Caco-2 (cell line): ENCODE results near the gene KLF13. TPM values are rescaled to one million over a fixed set of nuclear protein-coding genes. Genes with fewer than 3 reads are reported as not detected.

Source experiments
- BruUV-seq: library from RNA; stranded (reverse); fragments of 400-500 nt; replicated peaks from 2 replicates; lab custom pipeline; 2021; lab: Mats Ljungman, UMichigan
- CTCF ChIA-PET: fragments of 300-600 bp; sonication (Branson Sonifier 250); formaldehyde crosslinking; loops from one replicate; lab custom pipeline; 2022; ENCODE audit warnings: antibody characterized with exemption; lab: Charles Lee
- POLR2A ChIA-PET: fragments of 300-600 bp; sonication (Branson Sonifier 250); formaldehyde crosslinking; loops from one replicate; lab custom pipeline; 2022; ENCODE audit warnings: antibody characterized with exemption; lab: Charles Lee
- DNase-seq, 2 experiments: peaks; one replicate each; pipeline versions ENCODE4 v3.0.0 to v3.0.0-alpha.2; 2020 to 2022
- H3K27me3 ChIP-seq: replicated peaks from 2 replicates; pipeline ENCODE4 v1.6.0; 2011; ENCODE audit warnings: low read length; ENCODE audit not compliant: control insufficient read depth, insufficient read depth
- H3K36me3 ChIP-seq: 2 replicates; pipeline ENCODE4 v1.5.1; 2011; ENCODE audit warnings: low read length; ENCODE audit not compliant: control insufficient read depth, insufficient read depth
- H3K4me1 ChIP-seq: fragments of 250-450 bp; sonication (Bioruptor Pico); 2 replicates; pipeline ENCODE4 v1.5.1; 2020; ENCODE audit warnings: mild to moderate bottlenecking
- H3K4me3 ChIP-seq: 2 replicates; pipeline ENCODE4 v1.5.1; 2011; ENCODE audit warnings: low read depth, mild to moderate bottlenecking, control low read depth, low read length
- H3K9me3 ChIP-seq: fragments of 250-450 bp; sonication (Bioruptor Pico); 2 replicates; pipeline ENCODE4 v1.5.1; 2020; ENCODE audit warnings: mild to moderate bottlenecking, moderate library complexity
- H3K27ac Mint-ChIP-seq: one replicate; pipeline ENCODE4 v1.8.0; 2022; ENCODE audit warnings: mixed read lengths; ENCODE audit not compliant: unreplicated experiment
- H3K27me3 Mint-ChIP-seq: one replicate; pipeline ENCODE4 v1.8.0; 2022; ENCODE audit warnings: mixed read lengths; ENCODE audit not compliant: insufficient read depth, unreplicated experiment
- H3K36me3 Mint-ChIP-seq: one replicate; pipeline ENCODE4 v1.8.0; 2022; ENCODE audit warnings: mild to moderate bottlenecking, mixed read lengths; ENCODE audit not compliant: insufficient read depth, unreplicated experiment
- H3K4me1 Mint-ChIP-seq: one replicate; pipeline ENCODE4 v1.8.0; 2022; ENCODE audit warnings: low read depth, mixed read lengths; ENCODE audit not compliant: unreplicated experiment
- H3K4me3 Mint-ChIP-seq: one replicate; pipeline ENCODE4 v1.8.0; 2022; ENCODE audit warnings: mild to moderate bottlenecking, moderate library complexity, mixed read lengths; ENCODE audit not compliant: unreplicated experiment
- H3K9me3 Mint-ChIP-seq: one replicate; pipeline ENCODE4 v1.8.0; 2022; ENCODE audit warnings: mixed read lengths; ENCODE audit not compliant: unreplicated experiment
- intact Hi-C: fragments of 100-400 bp; cut with micrococcal nuclease; formaldehyde crosslinking; loops from one replicate; pipeline ENCODE4 v1.10.0; 2022; ENCODE audit not compliant: unreplicated experiment
- total RNA-seq: library from RNA; stranded (reverse); gene quantifications from 2 replicates; pipeline ENCODE4 v1.2.3, GENCODE V29; 2022
- TF ChIP-seq, protein P1 (sequence below), 2 experiments: fragments of 200-600 bp in 1 of 2; IDR thresholded peaks; 1 replicate in 1 of 2; 2 replicates in 1 of 2; pipeline versions ENCODE4 v1.5.1 to v1.8.0; 2011 to 2022; ENCODE audit warnings: antibody characterized with exemption in 1 of 2, control low read depth in 1 of 2, inconsistent platforms in 1 of 2, low read depth in 1 of 2, low read length in 1 of 2, mild to moderate bottlenecking in 1 of 2, moderate library complexity in 1 of 2; ENCODE audit not compliant: insufficient read depth in 1 of 2, severe bottlenecking in 1 of 2, unreplicated experiment in 1 of 2

Gene KLF13
- total RNA-seq, 1 experiment from 2014 or later: 18.8 TPM

DNA sequence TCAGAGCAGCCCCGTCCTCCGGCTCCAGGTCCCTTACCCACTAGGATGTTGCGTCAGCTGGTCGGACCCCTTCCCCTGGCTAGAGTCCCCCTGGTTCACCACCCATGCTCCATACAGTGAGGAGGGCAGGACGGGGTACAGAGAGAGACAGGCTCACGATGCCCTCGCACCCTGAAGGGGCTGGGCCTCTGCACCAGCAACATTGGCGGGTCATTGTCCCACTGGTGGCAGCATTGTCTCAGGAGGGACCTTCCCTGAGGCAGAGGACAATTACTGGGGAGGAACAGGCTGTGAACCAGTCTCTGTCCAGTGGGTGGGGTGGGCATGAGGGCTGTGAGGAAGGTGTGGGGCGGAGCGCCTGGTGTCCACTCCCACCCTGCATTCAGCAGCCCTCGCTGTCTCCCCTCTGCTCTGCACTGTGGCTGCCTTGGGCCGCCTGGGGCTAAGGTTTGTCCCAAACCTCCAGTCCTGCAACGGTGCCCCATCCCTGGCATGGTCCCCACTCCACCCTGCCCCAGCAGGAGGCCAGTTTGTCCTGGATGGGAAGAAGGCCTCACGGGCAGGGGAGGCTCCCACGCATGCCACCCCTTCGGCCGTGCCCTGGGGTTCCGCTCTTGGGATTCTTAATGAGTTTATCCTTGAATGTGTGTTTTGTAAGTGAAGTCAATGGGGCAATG is 48.0 kb upstream of the KLF13 start:
- peaks cover 3% of the 10 kb centered on the region; the same call in 1 of the 2 replicates for H3K9me3 ChIP-seq
- TF ChIP-seq, protein P1, sequence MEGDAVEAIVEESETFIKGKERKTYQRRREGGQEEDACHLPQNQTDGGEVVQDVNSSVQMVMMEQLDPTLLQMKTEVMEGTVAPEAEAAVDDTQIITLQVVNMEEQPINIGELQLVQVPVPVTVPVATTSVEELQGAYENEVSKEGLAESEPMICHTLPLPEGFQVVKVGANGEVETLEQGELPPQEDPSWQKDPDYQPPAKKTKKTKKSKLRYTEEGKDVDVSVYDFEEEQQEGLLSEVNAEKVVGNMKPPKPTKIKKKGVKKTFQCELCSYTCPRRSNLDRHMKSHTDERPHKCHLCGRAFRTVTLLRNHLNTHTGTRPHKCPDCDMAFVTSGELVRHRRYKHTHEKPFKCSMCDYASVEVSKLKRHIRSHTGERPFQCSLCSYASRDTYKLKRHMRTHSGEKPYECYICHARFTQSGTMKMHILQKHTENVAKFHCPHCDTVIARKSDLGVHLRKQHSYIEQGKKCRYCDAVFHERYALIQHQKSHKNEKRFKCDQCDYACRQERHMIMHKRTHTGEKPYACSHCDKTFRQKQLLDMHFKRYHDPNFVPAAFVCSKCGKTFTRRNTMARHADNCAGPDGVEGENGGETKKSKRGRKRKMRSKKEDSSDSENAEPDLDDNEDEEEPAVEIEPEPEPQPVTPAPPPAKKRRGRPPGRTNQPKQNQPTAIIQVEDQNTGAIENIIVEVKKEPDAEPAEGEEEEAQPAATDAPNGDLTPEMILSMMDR (IDR thresholded peaks at IDR 0.05; ENCODE audit: insufficient read depth in 1 of 2, low read depth in 1 of 2, low read length in 1 of 2, severe bottlenecking in 1 of 2, unreplicated experiment in 1 of 2): no peak
- no peaks in the 10 kb centered on the region for H3K27me3 ChIP-seq
- intact Hi-C loops: no loop called here
- no peaks in the 10 kb centered on the region for H3K27me3 Mint-ChIP-seq
- DNase-seq: peak in 1 of 2 experiments; percentile 31
- H3K27ac Mint-ChIP-seq: no peak overlapping the region
- H3K4me1 ChIP-seq: peaks cover 5% of the 10 kb centered on the region; the same call in 1 of the 2 replicates
- ChIA-PET POLR2A (no interaction called here), CTCF (interaction anchor here (0.6 kb wide), 1 partner anchor 10 kb away, joined by 3 read pairs; no protein-coding TSS in a partner anchor)
- H3K36me3 ChIP-seq: no peaks in the 10 kb centered on the region
- no peak overlapping the region for H3K4me3 Mint-ChIP-seq
- no peaks in the 10 kb centered on the region for H3K4me1 Mint-ChIP-seq
- no TSS peak for BruUV-seq
- H3K9me3 Mint-ChIP-seq: no peaks in the 10 kb centered on the region
- H3K4me3 ChIP-seq: no peak overlapping the region
- H3K36me3 Mint-ChIP-seq: no peaks in the 10 kb centered on the region

DNA sequence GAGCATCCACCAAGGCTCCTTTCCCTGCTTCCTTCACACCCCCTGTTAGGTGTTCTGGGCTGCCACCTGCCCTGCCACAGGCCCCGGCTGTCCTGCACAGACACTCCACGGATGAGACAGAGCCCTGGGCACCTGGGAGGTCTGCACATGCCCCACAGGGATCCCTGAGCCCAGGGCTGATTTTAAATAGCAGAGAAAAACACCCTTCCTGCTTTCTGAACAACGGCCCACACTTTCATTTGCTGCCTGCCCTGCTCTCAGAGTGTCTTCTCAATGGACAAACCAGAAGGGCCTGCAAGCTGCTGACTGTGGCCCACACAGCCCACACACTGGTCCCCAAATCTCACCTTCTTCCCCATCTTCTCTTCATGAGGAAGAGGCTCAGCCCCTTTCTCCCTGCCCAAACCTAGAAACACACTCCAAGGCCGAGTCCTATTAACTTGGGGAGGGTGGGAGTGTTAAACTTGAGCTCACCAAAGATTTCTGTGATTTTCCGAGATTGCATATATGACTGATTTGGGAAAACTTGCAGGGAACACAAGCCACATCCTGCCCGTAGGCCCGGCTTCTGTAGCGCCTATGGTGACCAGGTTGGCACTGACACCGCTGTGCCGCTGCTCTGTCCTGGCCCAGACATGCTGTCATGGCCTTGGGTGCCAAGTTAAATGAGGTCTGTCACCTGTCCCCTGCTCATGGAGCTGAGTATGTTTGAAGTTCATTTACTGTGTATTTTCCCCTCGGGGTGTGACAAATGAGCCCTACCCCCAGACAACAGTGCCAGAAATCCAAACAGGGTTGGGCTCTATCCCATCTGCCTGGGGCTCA is 47.2 kb upstream of the KLF13 start:
- peak in 1 of 2 experiments; percentile 13 for DNase-seq
- H3K4me3 Mint-ChIP-seq: no peak overlapping the region
- intact Hi-C loops: no loop called here
- no peaks in the 10 kb centered on the region for H3K36me3 Mint-ChIP-seq
- no TSS peak for BruUV-seq
- no peak overlapping the region for H3K27ac Mint-ChIP-seq
- no peaks in the 10 kb centered on the region for H3K36me3 ChIP-seq
- ChIA-PET CTCF (no interaction called here), POLR2A (no interaction called here)
- H3K9me3 Mint-ChIP-seq: no peaks in the 10 kb centered on the region
- TF ChIP-seq, protein P1 (IDR thresholded peaks at IDR 0.05; ENCODE audit: insufficient read depth in 1 of 2, low read depth in 1 of 2, low read length in 1 of 2, severe bottlenecking in 1 of 2, unreplicated experiment in 1 of 2): no peak
- no peaks in the 10 kb centered on the region for H3K27me3 ChIP-seq
- H3K4me1 Mint-ChIP-seq: no peaks in the 10 kb centered on the region
- H3K4me1 ChIP-seq: peaks cover 4% of the 10 kb centered on the region; the same call in 1 of the 2 replicates
- H3K27me3 Mint-ChIP-seq: peaks cover 3% of the 10 kb centered on the region
- no peak overlapping the region for H3K4me3 ChIP-seq
- H3K9me3 ChIP-seq: peaks cover 3% of the 10 kb centered on the region; the same call in 1 of the 2 replicates

- ChIA-PET POLR2A (no interaction called here), CTCF (interaction anchor here (0.7 kb wide), 1 partner anchor 42 kb away, joined by 3 read pairs; no protein-coding TSS in a partner anchor)
Measured at GRCh38 chr15:31280046-31280830, 46.4 kb upstream of the KLF13 start.

More at GRCh38 chr15:31280046-31280830, 46.4 kb upstream of the KLF13 start:
- Mint-ChIP-seq H3K27me3 (peaks cover 5% of the 10 kb centered on the region), H3K4me3 (no peak overlapping the region), H3K27ac (no peak overlapping the region), H3K36me3 (no peaks in the 10 kb centered on the region), H3K4me1 (no peaks in the 10 kb centered on the region), H3K9me3 (no peaks in the 10 kb centered on the region)
- no peaks in the 10 kb centered on the region for H3K27me3 ChIP-seq
- intact Hi-C loops: no loop called here
- no TSS peak for BruUV-seq
- H3K9me3 ChIP-seq: peaks cover 3% of the 10 kb centered on the region; the same call in 1 of the 2 replicates
- no peak overlapping the region for H3K4me3 ChIP-seq
- TF ChIP-seq, protein P1 (IDR thresholded peaks at IDR 0.05; ENCODE audit: insufficient read depth in 1 of 2, low read depth in 1 of 2, low read length in 1 of 2, severe bottlenecking in 1 of 2, unreplicated experiment in 1 of 2): no peak
- peak in 1 of 2 experiments; percentile 25 for DNase-seq
- H3K36me3 ChIP-seq: no peaks in the 10 kb centered on the region
- H3K4me1 ChIP-seq: no peaks in the 10 kb centered on the region
